Adrenal gland (tissue), 12 donors: ENCODE measurements around the gene PTPN3. TPM values are rescaled to one million over a fixed set of nuclear protein-coding genes. Genes with fewer than 3 reads are reported as not detected.
A peak's percentile ranks its signal among the peaks of the same experiment; 100 is the strongest.

ENCODE experiments used
- DNase-seq, 7 donors: peaks; one replicate each; pipeline ENCODE4 v3.0.0-alpha.2; 2019 to 2020
- H3K27ac ChIP-seq, 5 donors: fragments of 200-600 bp; sonication (generic) in 4 of 5; 1 replicate in 3 of 5; 2 replicates in 2 of 5; pipeline versions ENCODE4 v1.5.1 to v1.8.0; 2016 to 2020; ENCODE audit warnings: mild to moderate bottlenecking in 1 of 5
- H3K27me3 ChIP-seq: fragments of 200-600 bp; 2 replicates; pipeline ENCODE4 v1.8.0; 2021
- H3K36me3 ChIP-seq, 2 donors: fragments of 200-600 bp; replicated peaks in 1 of 2; 1 replicate in 1 of 2; 2 replicates in 1 of 2; pipeline versions ENCODE4 v1.5.1 to v1.8.0; 2018 to 2022
- H3K4me1 ChIP-seq, 2 donors: fragments of 200-600 bp; replicated peaks in 1 of 2; 1 replicate in 1 of 2; 2 replicates in 1 of 2; pipeline versions ENCODE4 v1.5.1 to v1.8.0; 2018 to 2021
- H3K4me3 ChIP-seq, 4 donors: fragments of 200-600 bp; sonication (generic) in 3 of 4; one replicate each; pipeline ENCODE4 v1.5.1; 2016 to 2018
- H3K9me3 ChIP-seq, 3 donors: fragments of 200-600 bp; sonication (generic) in 1 of 3; replicated peaks in 1 of 3; 1 replicate in 2 of 3; 2 replicates in 1 of 3; pipeline versions ENCODE4 v1.5.1 to v1.8.0; 2016 to 2021
- CTCF ChIP-seq, 6 experiments: fragments of 450-650 bp in 4 of 6; fragments of 200-600 bp in 2 of 6; sonication (generic) in 1 of 6; IDR thresholded peaks; 1 replicate in 5 of 6; 2 replicates in 1 of 6; pipeline versions ENCODE4 v1.5.1 to v1.8.0; 2016 to 2021; ENCODE audit warnings: antibody characterized with exemption in 6 of 6, mild to moderate bottlenecking in 2 of 6, moderate library complexity in 1 of 6
- POLR2A ChIP-seq, 2 donors: fragments of 450-650 bp; IDR thresholded peaks; one replicate each; pipeline ENCODE4 v1.6.1; 2017; ENCODE audit warnings: antibody characterized with exemption in 2 of 2, mild to moderate bottlenecking in 2 of 2, moderate library complexity in 1 of 2
- WGBS, 4 donors: extraction: QIAGEN DNeasy Blood & Tissue Kit in 2 of 4; methylation state at CpG; one replicate each; pipeline versions ENCODE4 v1.1.5 to v1.1.7; 2013 to 2017; 5-methylcytosine and 5-hydroxymethylcytosine counted together
- intact Hi-C, 2 donors: fragments of 100-400 bp; cut with DNase I; formaldehyde crosslinking; loops; one replicate each; pipeline versions ENCODE4 v1.14.1 to v1.15.0; 2022 to 2023
- microRNA-seq, 3 donors: library from miRNA; unstranded; fragments of <30 nt; microRNA quantifications; one replicate each; pipeline ENCODE4, GENCODE V29; 2017 to 2020
- polyA plus RNA-seq, 3 donors: library from polyadenylated mRNA; stranded (reverse); fragments of 200-250 nt in 2 of 3; fragments of 350-450 nt in 1 of 3; fragmentation: Illumina TruSeq in 1 of 3; extraction: RNeasy Lipid Tissue Mini Kit (QIAGEN cat#74804) in 1 of 3; gene quantifications; one replicate each; pipeline ENCODE4 v1.2.3, GENCODE V29; 2013 to 2014
- small RNA-seq, 2 donors: library from RNA; depleted of rRNA; stranded (forward); fragments of <200 nt; gene quantifications; one replicate each; pipeline ENCODE3, GENCODE V24; 2016
- total RNA-seq, 9 donors: library from RNA; depleted of rRNA in 4 of 9; stranded (reverse); fragments of >200 nt in 4 of 9; fragments of 120-200 nt in 1 of 9; fragmentation: NEBNext Ultra II Directional in 1 of 9; extraction: Animal tissue kit (Norgen Biotek cat#: 25700) in 1 of 9; gene quantifications; one replicate each; pipeline versions ENCODE4 v1.1.0 to v1.2.4, GENCODE V29; 2013 to 2023
- donor health status: healthy with polysubstance abuse.
- donor health status: Bipolar disorder and iron deficiency.
- donor health status: DM: yes; HTN: yes; CAD: no.
- donor health status: DM: no; HTN: no; CAD: no.
- donor health status: DM: no; HTN: no; CAD: no.
- donor health status: DM: yes; HTN: yes; CAD: no.

The PTPN3 gene
- total and polyA plus RNA-seq, 12 donors, result 1.6 to 6.1 (median 3.0) TPM

- 17 to 28% (median 25%) methylated on average over 12 of the region's 12 CpGs for WGBS, 4 donors
- Histone ChIP-seq H3K27ac (peak overlapping the region; percentile 66 to 94 (median 81)), H3K4me3 (peak overlapping the region in 1 of 4 donors; percentile 15), H3K27me3 (no peaks in the 10 kb centered on the region), H3K9me3 (no peaks in the 10 kb centered on the region), H3K36me3 (no peaks in the 10 kb centered on the region), H3K4me1 (peaks cover 14 to 26% of the 10 kb centered on the region in 2 donors)
- intact Hi-C loops, result loop anchor here in 1 of 2 donors (10.0 kb wide), 1 partner anchor 134 kb away; no protein-coding TSS in a partner anchor
- DNase-seq, result peak; percentile 71 to 88 (median 85)
- TF ChIP-seq CTCF (IDR thresholded peaks at IDR 0.05) (no peak), POLR2A (IDR thresholded peaks at IDR 0.05) (peak in 1 of 2 donors; percentile 62)
Observed at GRCh38 chr9:109328978-109329637, 169.0 kb downstream of the PTPN3 start.

Small RNA genes within 50 kb of the gene (microRNA-seq; reads per million reads assigned to microRNA genes)
- 0 reads per million in 3 donors for gene MIR3927

Small RNA genes within 50 kb of the gene (small RNA-seq; reads per million reads assigned to genes)
- gene MIR3927, result 0 reads per million in 2 donors

Other genes with a start within 250 kb of the PTPN3 start
- 10 to 100 TPM; 13.4 to 27.3 (median 20.4) TPM for gene EPB41L4B, start 177.2 kb downstream of the PTPN3 start, total RNA-seq
- 10 to 100 TPM in 1 of 3 donors, 1 to 10 TPM in 2; 7.4 to 37.2 (median 9.2) TPM for gene EPB41L4B, start 177.2 kb downstream of the PTPN3 start, polyA plus RNA-seq